ENCODE data around the gene SPAG16.

GRCh38 chr2:213279116-213279620 is 5.1 kb upstream of the SPAG16 start:
- TF ChIP-seq CTCF (IDR thresholded peaks at IDR 0.05) (no peak), POLR2A (IDR thresholded peaks at IDR 0.05) (no peak), EP300 (IDR thresholded peaks at IDR 0.05; ENCODE audit: low read depth) (no peak)

Data from transverse colon (tissue), 3 donors.